ENCODE results near the gene SPAG6.

- TF ChIP-seq CTCF (IDR thresholded peaks at IDR 0.05), result no peak
- TF ChIP-seq POLR2A (IDR thresholded peaks at IDR 0.05), result no peak
Measured at GRCh38 chr10:22317771-22318565, 27.3 kb upstream of the SPAG6 start.

All from esophagus squamous epithelium (tissue), 4 donors.